WTC11 (cell line): Measurements from ENCODE around the gene L1TD1. TPM values are rescaled to one million over a fixed set of nuclear protein-coding genes. Genes with fewer than 3 reads are reported as not detected.

Experiments used
- ATAC-seq: fragments of 200-7000 bp; cut with Tn5 transposase; 2 replicates; pipeline ENCODE4 v1.10.0; 2021; ENCODE audit warnings: mild to moderate bottlenecking, moderate library complexity
- CTCF ChIA-PET: fragments of 300-600 bp; sonication (Branson Sonifier 250); formaldehyde crosslinking; loops from one replicate; lab custom pipeline; 2021; ENCODE audit warnings: antibody characterized with exemption; lab: Charles Lee
- POLR2A ChIA-PET: fragments of 350-600 bp; sonication (Branson Sonifier 250); formaldehyde crosslinking; loops from one replicate; lab custom pipeline; 2021; ENCODE audit warnings: antibody characterized with exemption; lab: Charles Lee
- DNase-seq: peaks from one replicate; pipeline ENCODE4 v3.0.0; 2021; ENCODE audit warnings: low spot score
- H3K27ac Mint-ChIP-seq: 2 replicates; pipeline ENCODE4 v1.8.0; 2021; ENCODE audit warnings: mixed read lengths
- H3K27me3 Mint-ChIP-seq: 2 replicates; pipeline ENCODE4 v1.8.0; 2021; ENCODE audit warnings: low read depth, mild to moderate bottlenecking, moderate library complexity, mixed read lengths
- H3K36me3 Mint-ChIP-seq: 2 replicates; pipeline ENCODE4 v1.8.0; 2021; ENCODE audit warnings: mixed read lengths
- H3K4me1 Mint-ChIP-seq: 2 replicates; pipeline ENCODE4 v1.8.0; 2022; ENCODE audit warnings: mixed read lengths
- H3K4me3 Mint-ChIP-seq: 2 replicates; pipeline ENCODE4 v1.8.0; 2021; ENCODE audit warnings: mild to moderate bottlenecking, moderate library complexity, mixed read lengths
- H3K9me3 Mint-ChIP-seq: 2 replicates; pipeline ENCODE4 v1.8.0; 2021; ENCODE audit warnings: mixed read lengths
- EMX1 ChIP-seq: fragments of 250-450 bp; sonication (Bioruptor Pico); IDR thresholded peaks from 2 replicates; pipeline ENCODE4 v1.8.0; 2021; ENCODE audit warnings: mild to moderate bottlenecking
- ESRRA ChIP-seq: sonication (generic); formaldehyde crosslinking; IDR thresholded peaks from 2 replicates; pipeline ENCODE4 v1.8.1; 2022; ENCODE audit warnings: mild to moderate bottlenecking, missing genetic modification reagents, borderline replicate concordance
- FOXK1 ChIP-seq: sonication (generic); formaldehyde crosslinking; IDR thresholded peaks from 2 replicates; pipeline ENCODE4 v1.8.0; 2022; ENCODE audit warnings: mild to moderate bottlenecking, moderate library complexity, missing genetic modification reagents
- IRF2 ChIP-seq: sonication (generic); formaldehyde crosslinking; IDR thresholded peaks from 2 replicates; pipeline ENCODE4 v1.8.0; 2022; ENCODE audit warnings: low read depth, missing genetic modification reagents, borderline replicate concordance
- NFE2L1 ChIP-seq: sonication (generic); formaldehyde crosslinking; IDR thresholded peaks from 2 replicates; pipeline ENCODE4 v1.8.1; 2023; ENCODE audit warnings: missing genetic modification reagents
- NFYB ChIP-seq: sonication (generic); formaldehyde crosslinking; conservative IDR thresholded peaks from 2 replicates; pipeline ENCODE4 v1.8.0; 2022; ENCODE audit warnings: low read depth, missing genetic modification reagents
- NR3C1 ChIP-seq: sonication (generic); formaldehyde crosslinking; conservative IDR thresholded peaks from 2 replicates; pipeline ENCODE4 v1.8.1; 2023; ENCODE audit warnings: low read depth, mild to moderate bottlenecking, missing genetic modification reagents
- PRRX2 ChIP-seq: fragments of 250-450 bp; sonication (Bioruptor Pico); IDR thresholded peaks from 2 replicates; pipeline ENCODE4 v1.8.0; 2021; ENCODE audit warnings: mild to moderate bottlenecking
- TEAD1 ChIP-seq: sonication (generic); formaldehyde crosslinking; IDR thresholded peaks from 2 replicates; pipeline ENCODE4 v1.8.0; 2022; ENCODE audit warnings: mild to moderate bottlenecking, missing genetic modification reagents
- TP53 ChIP-seq: sonication (generic); formaldehyde crosslinking; IDR thresholded peaks from 2 replicates; pipeline ENCODE4 v1.8.1; 2023; ENCODE audit warnings: mild to moderate bottlenecking, missing genetic modification reagents
- ZNF138 ChIP-seq: sonication (generic); formaldehyde crosslinking; conservative IDR thresholded peaks from 2 replicates; pipeline ENCODE4 v1.8.1; 2022; ENCODE audit warnings: mild to moderate bottlenecking, moderate library complexity, missing genetic modification reagents
- ZNF263 ChIP-seq: sonication (generic); formaldehyde crosslinking; IDR thresholded peaks from 2 replicates; pipeline ENCODE4 v1.8.1; 2022; ENCODE audit warnings: low read depth, mild to moderate bottlenecking, moderate library complexity, missing genetic modification reagents
- ZNF396 ChIP-seq: fragments of 250-450 bp; sonication (Bioruptor Pico); IDR thresholded peaks from 2 replicates; pipeline ENCODE4 v1.8.0; 2021; ENCODE audit warnings: mild to moderate bottlenecking, moderate library complexity, borderline replicate concordance
- ZNF671 ChIP-seq: fragments of 250-450 bp; sonication (Bioruptor Pico); IDR thresholded peaks from 2 replicates; pipeline ENCODE4 v1.8.0; 2021; ENCODE audit warnings: mild to moderate bottlenecking
- total RNA-seq: library from RNA; stranded (reverse); gene quantifications from 3 replicates; pipeline ENCODE4 v1.2.3, GENCODE V29; 2021
- TF ChIP-seq, protein P1 (sequence below): sonication (generic); formaldehyde crosslinking; IDR thresholded peaks from 2 replicates; pipeline ENCODE4 v1.8.1; 2023; ENCODE audit warnings: mild to moderate bottlenecking, missing genetic modification reagents, moderate library complexity
- TF ChIP-seq, protein P2 (sequence below): sonication (generic); formaldehyde crosslinking; IDR thresholded peaks from 2 replicates; pipeline ENCODE4 v1.8.0; 2022; ENCODE audit warnings: mild to moderate bottlenecking, missing genetic modification reagents
- TF ChIP-seq, protein P3 (sequence below): fragments of 250-450 bp; sonication (Bioruptor Pico); IDR thresholded peaks from 2 replicates; pipeline ENCODE4 v1.8.0; 2021; ENCODE audit warnings: mild to moderate bottlenecking
- TF ChIP-seq, protein P4 (sequence below): sonication (generic); formaldehyde crosslinking; IDR thresholded peaks from 2 replicates; pipeline ENCODE4 v1.8.1; 2023; ENCODE audit warnings: mild to moderate bottlenecking, missing genetic modification reagents
- TF ChIP-seq, protein P5 (sequence below): fragments of 250-450 bp; sonication (Bioruptor Pico); IDR thresholded peaks from 2 replicates; pipeline ENCODE4 v1.9.0; 2021; ENCODE audit warnings: mild to moderate bottlenecking
- TF ChIP-seq, protein P6 (sequence below): sonication (generic); formaldehyde crosslinking; IDR thresholded peaks from 2 replicates; pipeline ENCODE4 v1.8.0; 2022; ENCODE audit warnings: mild to moderate bottlenecking, missing genetic modification reagents

L1TD1 gene
- total RNA-seq, 1 experiment from 2014 or later, result 319 TPM

DNA sequence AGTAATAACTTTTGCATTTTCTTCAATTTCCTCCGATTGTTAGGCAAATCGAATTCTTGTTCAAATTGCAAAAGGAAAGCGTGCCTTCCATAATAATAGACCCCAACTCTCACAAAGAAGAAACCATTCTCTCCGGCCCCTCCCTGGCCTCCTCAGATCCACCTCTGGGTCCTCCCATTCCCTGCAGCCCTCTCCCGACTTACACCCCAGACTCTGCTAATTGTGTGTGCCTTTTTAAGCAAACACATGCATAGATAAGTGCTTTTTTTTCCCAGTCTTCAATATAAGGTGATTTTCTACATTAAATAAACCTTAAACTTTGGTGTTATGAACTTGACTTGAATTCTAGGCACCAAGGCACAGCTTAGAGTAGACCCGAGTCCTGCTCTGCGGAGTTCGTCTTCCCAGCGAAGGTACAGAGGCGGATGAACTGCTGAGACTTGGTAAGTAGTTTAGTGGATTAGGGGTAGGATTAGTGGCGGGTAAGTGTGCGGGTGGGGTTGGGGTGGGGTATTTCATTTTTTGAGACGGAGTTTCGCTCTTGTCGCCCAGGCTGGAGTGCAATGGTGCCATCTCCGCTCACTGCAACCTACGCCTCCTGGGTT, 1.5 kb downstream of the L1TD1 start:
- TF ChIP-seq IRF2 (CRISPR knock-in tag) (no peak), ZNF263 (CRISPR knock-in tag) (no peak), ZNF138 (CRISPR knock-in tag) (no peak), NR3C1 (CRISPR knock-in tag) (no peak), NFE2L1 (CRISPR knock-in tag) (0 out of 2 replicates have a peak, but pooled peaks have one; percentile 25), ESRRA (CRISPR knock-in tag) (no peak), TEAD1 (CRISPR knock-in tag) (0 out of 2 replicates have a peak, but pooled peaks have one; percentile 31)
- TF ChIP-seq, protein P1, sequence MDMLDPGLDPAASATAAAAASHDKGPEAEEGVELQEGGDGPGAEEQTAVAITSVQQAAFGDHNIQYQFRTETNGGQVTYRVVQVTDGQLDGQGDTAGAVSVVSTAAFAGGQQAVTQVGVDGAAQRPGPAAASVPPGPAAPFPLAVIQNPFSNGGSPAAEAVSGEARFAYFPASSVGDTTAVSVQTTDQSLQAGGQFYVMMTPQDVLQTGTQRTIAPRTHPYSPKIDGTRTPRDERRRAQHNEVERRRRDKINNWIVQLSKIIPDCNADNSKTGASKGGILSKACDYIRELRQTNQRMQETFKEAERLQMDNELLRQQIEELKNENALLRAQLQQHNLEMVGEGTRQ (CRISPR knock-in tag), result no peak
- TF ChIP-seq, protein P2, sequence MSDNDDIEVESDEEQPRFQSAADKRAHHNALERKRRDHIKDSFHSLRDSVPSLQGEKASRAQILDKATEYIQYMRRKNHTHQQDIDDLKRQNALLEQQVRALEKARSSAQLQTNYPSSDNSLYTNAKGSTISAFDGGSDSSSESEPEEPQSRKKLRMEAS, result 0 out of 2 replicates have a peak, but pooled peaks have one; percentile 36
- TF ChIP-seq, protein P3, sequence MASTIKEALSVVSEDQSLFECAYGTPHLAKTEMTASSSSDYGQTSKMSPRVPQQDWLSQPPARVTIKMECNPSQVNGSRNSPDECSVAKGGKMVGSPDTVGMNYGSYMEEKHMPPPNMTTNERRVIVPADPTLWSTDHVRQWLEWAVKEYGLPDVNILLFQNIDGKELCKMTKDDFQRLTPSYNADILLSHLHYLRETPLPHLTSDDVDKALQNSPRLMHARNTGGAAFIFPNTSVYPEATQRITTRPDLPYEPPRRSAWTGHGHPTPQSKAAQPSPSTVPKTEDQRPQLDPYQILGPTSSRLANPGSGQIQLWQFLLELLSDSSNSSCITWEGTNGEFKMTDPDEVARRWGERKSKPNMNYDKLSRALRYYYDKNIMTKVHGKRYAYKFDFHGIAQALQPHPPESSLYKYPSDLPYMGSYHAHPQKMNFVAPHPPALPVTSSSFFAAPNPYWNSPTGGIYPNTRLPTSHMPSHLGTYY, result no peak
- Mint-ChIP-seq H3K9me3 (peaks cover 5% of the 10 kb centered on the region; the same call in 1 of the 2 replicates), H3K27ac (peak overlapping the region; percentile 96), H3K27me3 (no peaks in the 10 kb centered on the region; the same call in 1 of the 2 replicates), H3K36me3 (peaks cover 54% of the 10 kb centered on the region), H3K4me1 (peaks cover 57% of the 10 kb centered on the region), H3K4me3 (peak overlapping the region; percentile 91)
- ChIA-PET CTCF (interaction anchor here (3.5 kb wide), 1 partner anchor 20 kb away, joined by 30 read pairs; no protein-coding TSS in a partner anchor), POLR2A (interaction anchor here (1.2 to 1.5 kb wide), 2 partner anchors 9 to 21 kb away, joined by 4 read pairs; no protein-coding TSS in a partner anchor)
- ATAC-seq (no peak), DNase-seq (no peak)

DNA sequence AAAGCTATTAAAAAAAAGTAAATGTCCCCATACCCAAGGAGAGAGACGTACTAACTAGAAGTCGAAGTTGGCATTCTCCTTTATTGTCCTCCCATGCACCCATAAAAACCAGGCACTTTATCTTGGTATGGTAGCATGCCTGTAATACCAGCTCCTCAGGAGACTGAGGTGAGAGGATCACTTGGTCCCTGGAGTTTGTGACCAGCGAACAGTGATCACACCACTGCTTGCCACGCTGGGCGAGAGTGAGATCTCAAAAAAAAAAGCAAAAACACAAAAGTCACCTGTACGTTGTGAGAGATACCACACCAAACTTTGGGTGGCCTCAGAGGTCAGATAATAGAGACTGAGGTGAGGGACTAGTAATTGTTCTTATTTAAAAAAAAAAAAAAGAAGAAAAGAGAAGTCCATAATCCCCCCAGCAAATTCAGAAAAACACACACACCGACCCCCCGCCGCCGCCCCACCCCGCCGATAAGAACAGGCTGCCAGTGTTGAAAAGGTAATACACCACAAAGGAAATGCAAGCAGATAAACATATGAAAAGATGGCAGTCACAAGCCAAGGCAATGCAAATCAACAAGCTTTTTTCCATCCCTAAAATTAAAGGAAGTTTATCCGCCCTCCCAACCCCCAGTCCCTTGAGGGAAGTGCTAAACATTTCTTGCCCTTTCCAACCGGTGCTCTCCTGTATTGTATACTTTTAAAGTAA, 3.6 kb downstream of the L1TD1 start:
- peak; percentile 68 for DNase-seq
- H3K9me3 Mint-ChIP-seq, result peaks cover 5% of the 10 kb centered on the region; the same call in 1 of the 2 replicates
- ChIA-PET CTCF (interaction anchor here (1.0 to 3.5 kb wide), 3 partner anchors 15 to 54 kb away, joined by 3 to 30 read pairs (median 4); no protein-coding TSS in a partner anchor), POLR2A (interaction anchor here (0.6 to 2.9 kb wide), 11 partner anchors 10 to 239 kb away, joined by 3 to 12 read pairs (median 5); partner anchors contain the start of gene USP1)
- TF ChIP-seq ZNF396 (CRISPR knock-in tag) (no peak), EMX1 (CRISPR knock-in tag) (peak; percentile 79), ZNF671 (CRISPR knock-in tag) (no peak), NFYB (CRISPR knock-in tag) (no peak), TP53 (CRISPR knock-in tag) (no peak), ESRRA (CRISPR knock-in tag) (no peak), PRRX2 (CRISPR knock-in tag) (peak; percentile 16; the same call in 1 of the 2 replicates), FOXK1 (CRISPR knock-in tag) (peak; percentile 66), TEAD1 (CRISPR knock-in tag) (0 out of 2 replicates have a peak, but pooled peaks have one; percentile 6)
- TF ChIP-seq, protein P4, sequence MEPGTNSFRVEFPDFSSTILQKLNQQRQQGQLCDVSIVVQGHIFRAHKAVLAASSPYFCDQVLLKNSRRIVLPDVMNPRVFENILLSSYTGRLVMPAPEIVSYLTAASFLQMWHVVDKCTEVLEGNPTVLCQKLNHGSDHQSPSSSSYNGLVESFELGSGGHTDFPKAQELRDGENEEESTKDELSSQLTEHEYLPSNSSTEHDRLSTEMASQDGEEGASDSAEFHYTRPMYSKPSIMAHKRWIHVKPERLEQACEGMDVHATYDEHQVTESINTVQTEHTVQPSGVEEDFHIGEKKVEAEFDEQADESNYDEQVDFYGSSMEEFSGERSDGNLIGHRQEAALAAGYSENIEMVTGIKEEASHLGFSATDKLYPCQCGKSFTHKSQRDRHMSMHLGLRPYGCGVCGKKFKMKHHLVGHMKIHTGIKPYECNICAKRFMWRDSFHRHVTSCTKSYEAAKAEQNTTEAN (CRISPR knock-in tag), result no peak
- TF ChIP-seq, protein P5, sequence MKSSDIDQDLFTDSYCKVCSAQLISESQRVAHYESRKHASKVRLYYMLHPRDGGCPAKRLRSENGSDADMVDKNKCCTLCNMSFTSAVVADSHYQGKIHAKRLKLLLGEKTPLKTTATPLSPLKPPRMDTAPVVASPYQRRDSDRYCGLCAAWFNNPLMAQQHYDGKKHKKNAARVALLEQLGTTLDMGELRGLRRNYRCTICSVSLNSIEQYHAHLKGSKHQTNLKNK (CRISPR knock-in tag), result peak; percentile 63; the same call in 1 of the 2 replicates
- TF ChIP-seq, protein P6, sequence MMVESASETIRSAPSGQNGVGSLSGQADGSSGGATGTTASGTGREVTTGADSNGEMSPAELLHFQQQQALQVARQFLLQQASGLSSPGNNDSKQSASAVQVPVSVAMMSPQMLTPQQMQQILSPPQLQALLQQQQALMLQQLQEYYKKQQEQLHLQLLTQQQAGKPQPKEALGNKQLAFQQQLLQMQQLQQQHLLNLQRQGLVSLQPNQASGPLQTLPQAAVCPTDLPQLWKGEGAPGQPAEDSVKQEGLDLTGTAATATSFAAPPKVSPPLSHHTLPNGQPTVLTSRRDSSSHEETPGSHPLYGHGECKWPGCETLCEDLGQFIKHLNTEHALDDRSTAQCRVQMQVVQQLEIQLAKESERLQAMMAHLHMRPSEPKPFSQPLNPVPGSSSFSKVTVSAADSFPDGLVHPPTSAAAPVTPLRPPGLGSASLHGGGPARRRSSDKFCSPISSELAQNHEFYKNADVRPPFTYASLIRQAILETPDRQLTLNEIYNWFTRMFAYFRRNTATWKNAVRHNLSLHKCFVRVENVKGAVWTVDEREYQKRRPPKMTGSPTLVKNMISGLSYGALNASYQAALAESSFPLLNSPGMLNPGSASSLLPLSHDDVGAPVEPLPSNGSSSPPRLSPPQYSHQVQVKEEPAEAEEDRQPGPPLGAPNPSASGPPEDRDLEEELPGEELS (CRISPR knock-in tag), result peak; percentile 81; the same call in 1 of the 2 replicates
- TF ChIP-seq, protein P3, result peak; percentile 53; the same call in 1 of the 2 replicates
- H3K4me3 Mint-ChIP-seq, result peak overlapping the region; percentile 76
- peak overlapping the region; percentile 99 for H3K27ac Mint-ChIP-seq
- peak; percentile 33 for ATAC-seq
- peaks cover 59% of the 10 kb centered on the region for H3K4me1 Mint-ChIP-seq
- peaks cover 73% of the 10 kb centered on the region for H3K36me3 Mint-ChIP-seq
- H3K27me3 Mint-ChIP-seq, result no peaks in the 10 kb centered on the region; the same call in 1 of the 2 replicates
